HG03432 (cell line): ENCODE measurements around the gene CHD2.
"Not testable (repeated sequence)": the region's sequence is repeated elsewhere in the genome, so short reads cannot be mapped to it uniquely, and the experiment has no call there.

Experiments used
- ATAC-seq: cut with Tn5 transposase; IDR thresholded peaks from one replicate; pipeline ENCODE4 v1.9.1; 2021; ENCODE audit warnings: mild to moderate bottlenecking, moderate library complexity; ENCODE audit not compliant: unreplicated experiment

CHD2 gene

GRCh38 chr15:93031557-93032384, 131.6 kb downstream of the CHD2 start:
- ATAC-seq = not testable (repeated sequence)

GRCh38 chr15:93032515-93033206, 132.5 kb downstream of the CHD2 start:
- not testable (repeated sequence) for ATAC-seq

GRCh38 chr15:93033434-93034045, 133.4 kb downstream of the CHD2 start:
- ATAC-seq = no peak

GRCh38 chr15:93034512-93034911, 134.4 kb downstream of the CHD2 start:
- ATAC-seq = no peak

- peak; percentile 27 for ATAC-seq
Measured at GRCh38 chr15:93035092-93035915, 135.2 kb downstream of the CHD2 start.

- ATAC-seq = peak; percentile 83
Measured at GRCh38 chr15:93035953-93036810, 136.1 kb downstream of the CHD2 start.

- ATAC-seq = no peak
Measured at GRCh38 chr15:93036951-93037819, 137.1 kb downstream of the CHD2 start.

- ATAC-seq = no peak
Measured at GRCh38 chr15:93037820-93038705, 137.9 kb downstream of the CHD2 start.

GRCh38 chr15:93039562-93040287, 139.6 kb downstream of the CHD2 start:
- ATAC-seq = not testable (repeated sequence)

GRCh38 chr15:93040288-93041158, 140.4 kb downstream of the CHD2 start:
- no peak for ATAC-seq

- ATAC-seq = no peak
Measured at GRCh38 chr15:93041159-93041547, 141.0 kb downstream of the CHD2 start.

- no peak for ATAC-seq
Measured at GRCh38 chr15:93042211-93042610, 142.1 kb downstream of the CHD2 start.

GRCh38 chr15:93042691-93043378, 142.7 kb downstream of the CHD2 start:
- ATAC-seq = no peak

GRCh38 chr15:93043621-93044300, 143.6 kb downstream of the CHD2 start:
- no peak for ATAC-seq
